DMS79 treated with DMSO at 0.1 percent for 48 hours (cell line): ENCODE results near the gene CATSPER2.
"Not testable (repeated sequence)": the region's sequence is repeated elsewhere in the genome, so short reads cannot be mapped to it uniquely, and the experiment has no call there.

ENCODE experiments used
- DNase-seq: peaks from one replicate; lab custom pipeline; 2025; lab: John Stamatoyannopoulos, UW

CATSPER2 gene

DNA sequence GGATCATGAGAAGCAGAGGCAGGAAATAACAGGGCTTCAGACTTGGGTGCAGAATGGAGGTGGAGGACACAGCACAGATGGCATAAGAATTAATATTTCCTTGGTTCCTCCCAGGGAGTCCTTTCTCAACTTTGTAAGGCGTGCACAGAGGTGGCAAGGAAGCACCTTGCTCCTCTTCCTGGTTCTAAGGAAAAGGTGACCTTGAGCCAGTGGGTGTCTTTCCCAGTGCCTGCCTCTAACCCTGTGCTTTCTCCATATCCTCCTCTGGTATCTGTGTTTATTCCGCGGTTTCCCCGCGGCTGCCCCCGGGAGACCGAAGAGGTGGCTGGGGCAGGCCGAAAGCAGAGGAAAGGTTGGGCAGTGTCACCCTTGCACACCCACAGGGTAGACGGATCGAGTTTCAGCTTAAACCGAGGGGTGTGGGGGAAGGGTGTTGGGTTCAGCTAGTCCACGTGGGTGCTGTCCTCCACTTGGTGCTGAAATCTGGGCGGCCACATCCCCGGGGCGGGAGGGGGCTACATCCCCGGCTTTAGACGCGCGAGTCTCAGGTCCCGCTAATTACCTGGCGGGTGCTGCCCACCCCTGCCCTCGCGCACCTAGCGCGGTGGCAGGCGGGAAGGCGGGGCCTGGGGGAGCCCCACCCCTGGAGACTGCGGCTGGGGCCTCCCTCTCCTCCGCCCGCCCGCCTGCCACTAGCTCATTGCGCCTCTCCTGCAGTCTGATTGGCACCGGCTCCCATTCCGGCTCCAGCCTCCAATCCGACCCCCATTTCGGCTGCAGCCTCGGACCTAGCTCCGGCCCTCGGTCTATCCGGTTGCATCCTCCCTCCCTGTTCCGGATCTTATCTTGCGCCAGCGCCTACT lies 55.1 kb downstream of the CATSPER2 start, which contains the start of gene CKMT1B:
TSS of gene CKMT1B (plus strand) at position 700 of the 863 bp plus-strand sequence. CDS start 192 bp downstream, outside the sequence.
- not testable (repeated sequence) for DNase-seq

DNA sequence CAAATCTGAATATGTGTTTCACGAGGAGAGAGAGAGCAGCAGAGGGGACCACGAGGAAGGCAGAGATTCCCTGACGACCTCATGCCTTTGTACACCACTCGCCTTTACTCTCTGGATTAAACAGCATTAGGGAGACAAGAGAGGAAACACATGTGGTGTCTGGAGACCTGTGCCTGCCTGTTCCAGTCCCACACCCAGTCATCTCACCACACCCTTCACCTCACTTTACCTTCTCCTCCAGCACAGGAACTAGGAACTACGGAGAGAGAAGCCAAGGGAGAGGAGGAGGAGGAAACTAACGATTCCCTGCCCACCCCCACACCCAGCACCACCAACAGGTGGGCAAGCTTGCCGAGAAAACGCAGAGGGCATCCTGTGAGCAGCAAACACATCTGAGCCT lies 55.8 kb downstream of the CATSPER2 start:
- not testable (repeated sequence) for DNase-seq

DNA sequence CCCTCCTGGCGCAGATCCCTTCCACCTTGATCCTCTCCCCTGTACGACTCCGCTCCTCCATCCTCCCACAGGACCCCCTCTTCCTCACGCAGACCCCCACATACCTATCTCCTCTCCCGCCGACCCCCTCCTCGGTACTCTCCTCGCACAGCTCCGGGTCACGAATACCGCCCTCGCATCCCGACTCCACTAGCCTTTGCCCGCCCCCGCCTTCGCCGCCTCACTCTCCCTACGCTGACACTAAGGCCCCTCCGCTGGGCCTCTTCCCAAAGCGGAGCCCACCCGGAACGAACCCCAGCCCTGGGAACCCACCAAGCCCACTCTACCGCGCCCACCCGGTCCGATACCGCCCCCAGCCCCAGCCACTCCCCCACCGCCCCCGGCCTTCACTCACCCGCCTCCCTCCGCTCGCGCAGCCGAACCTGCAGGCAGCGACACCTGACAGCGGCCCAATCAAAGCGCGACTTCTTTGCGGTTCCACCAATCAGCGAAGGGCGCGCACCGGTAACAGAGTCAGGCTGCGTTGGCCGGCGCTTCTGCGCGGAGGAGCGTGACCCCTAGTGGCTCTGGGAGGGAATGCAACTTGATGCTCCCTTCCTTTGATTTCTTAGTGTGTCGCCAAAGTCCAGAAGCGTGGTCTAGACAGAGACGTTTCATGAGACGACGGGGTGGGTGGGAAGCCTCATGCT lies 58.7 kb downstream of the CATSPER2 start, which contains the start of gene PPIP5K1:
TSS of gene PPIP5K1 (minus strand) at position 431 of the 689 bp plus-strand sequence. CDS start 5,704 bp downstream, outside the sequence.
- DNase-seq, result not testable (repeated sequence)
